Activated CD4-positive, alpha-beta T cell treated with anti-CD3 and anti-CD28 coated beads, Interleukin-2, Interleukin-4, amounts not matched to agents 100 ng/mL and 50 ng/mL, durations not matched to agents 16 hours and 8 hours (primary cell): ENCODE data around the gene CCP110.
A peak's percentile ranks its signal among the peaks of the same experiment; 100 is the strongest.

Source experiments
- DNase-seq: peaks from one replicate; pipeline ENCODE4 v3.0.0-alpha.2; 2020; ENCODE audit warnings: low spot score

Gene CCP110

DNA sequence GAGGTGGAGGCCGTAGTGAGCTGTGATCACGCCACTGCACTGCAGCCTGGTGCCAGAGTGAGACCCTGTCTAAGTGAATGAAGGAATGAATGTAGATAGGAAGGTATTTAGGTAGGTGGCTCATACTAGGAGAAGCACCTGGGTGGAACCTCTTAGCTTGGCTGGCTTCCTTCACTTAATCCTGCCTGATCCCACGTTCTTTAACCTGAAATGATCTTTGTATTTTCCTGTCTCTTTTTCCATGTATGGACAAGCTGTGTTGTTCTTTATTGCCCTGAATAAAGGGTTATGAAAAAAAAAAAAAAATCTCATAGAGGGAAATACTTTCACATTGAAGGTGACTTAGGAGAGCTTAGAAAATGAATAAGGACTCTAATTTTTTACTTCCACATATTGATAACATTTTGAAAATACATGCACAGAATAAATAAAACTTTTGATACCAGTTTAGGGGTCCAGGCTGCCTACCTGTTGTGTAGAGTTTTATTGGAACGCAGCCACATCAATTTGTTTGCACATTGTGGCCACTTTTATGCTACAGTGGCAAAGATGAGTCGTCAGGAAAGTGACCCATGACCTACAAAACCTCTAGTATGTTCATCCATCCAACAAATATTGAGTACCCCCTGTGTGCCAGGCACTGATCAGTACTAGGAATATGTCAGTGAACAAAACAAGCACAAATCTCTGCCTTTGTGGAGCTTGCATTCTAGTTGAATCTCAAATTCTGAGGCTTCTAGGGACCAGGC, 76.4 kb downstream of the CCP110 start:
- no peak for DNase-seq

DNA sequence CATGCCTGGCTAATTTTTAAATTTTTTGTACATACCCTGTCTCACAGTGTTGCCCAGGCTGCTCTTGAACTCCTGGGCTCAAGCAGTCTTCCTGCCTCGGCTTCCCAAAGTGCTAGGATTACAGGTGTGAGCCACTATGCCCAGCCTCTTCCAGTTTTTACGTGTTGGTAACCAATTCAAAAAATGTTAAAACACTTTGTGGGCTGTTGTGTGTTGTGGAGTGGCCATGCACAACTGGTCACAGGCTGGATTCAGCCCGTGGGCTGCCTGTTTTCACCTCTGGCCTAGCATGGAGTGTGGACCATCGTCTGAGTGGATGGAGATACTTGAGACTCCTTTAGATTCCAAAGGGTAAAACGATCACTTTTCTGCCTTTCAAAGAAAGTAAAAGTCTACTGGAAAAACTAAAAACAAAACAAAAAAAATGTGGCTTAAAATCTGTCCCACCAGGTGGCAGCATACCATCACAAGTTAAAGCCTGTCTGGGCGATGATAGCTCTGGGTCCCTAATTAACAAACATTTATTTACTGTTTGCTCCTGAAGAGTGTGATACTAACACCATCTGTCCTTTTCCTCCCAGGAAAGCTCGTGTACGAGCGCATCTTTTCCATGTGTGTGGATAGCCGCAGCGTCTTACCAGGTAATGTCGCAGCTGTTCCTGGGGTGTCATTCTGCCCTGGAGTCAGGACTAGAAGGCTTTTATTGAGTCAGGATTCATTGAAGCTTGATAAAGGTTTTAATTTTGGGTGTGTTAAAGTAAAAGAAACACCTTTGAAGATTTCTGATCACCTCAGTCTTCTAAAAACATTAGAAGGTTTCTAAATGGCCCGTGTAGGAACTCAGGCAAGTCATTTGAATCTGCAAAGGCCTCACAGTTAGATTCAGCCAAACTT, 77.6 kb downstream of the CCP110 start:
- peak; percentile 22 for DNase-seq
